KMS-11 (cell line): Measurements from ENCODE around the gene NUFIP1.

Experiments used
- H2AFZ ChIP-seq: fragments of 200-600 bp; sonication (generic); 2 replicates; pipeline ENCODE4 v1.6.1; 2016; ENCODE audit warnings: antibody characterized with exemption, mixed run types, low read depth
- H3K27ac ChIP-seq: fragments of 200-600 bp; sonication (generic); 2 replicates; pipeline ENCODE4 v1.6.1; 2016; ENCODE audit warnings: mild to moderate bottlenecking, mixed run types
- H3K27me3 ChIP-seq: fragments of 200-600 bp; sonication (generic); 2 replicates; pipeline ENCODE4 v1.6.1; 2017; ENCODE audit warnings: mild to moderate bottlenecking, low read depth, mixed run types, moderate library complexity; ENCODE audit not compliant: insufficient read depth
- H3K36me3 ChIP-seq: fragments of 200-600 bp; sonication (generic); 2 replicates; pipeline ENCODE4 v1.6.1; 2017; ENCODE audit warnings: mild to moderate bottlenecking, mixed run types; ENCODE audit not compliant: insufficient read depth
- H3K4me1 ChIP-seq: fragments of 200-600 bp; sonication (generic); 2 replicates; pipeline ENCODE4 v1.6.1; 2016; ENCODE audit warnings: mild to moderate bottlenecking, low read depth, mixed run types; ENCODE audit not compliant: poor library complexity, severe bottlenecking
- H3K4me2 ChIP-seq: fragments of 200-600 bp; sonication (generic); 2 replicates; pipeline ENCODE4 v1.7.0; 2016; ENCODE audit warnings: mild to moderate bottlenecking, mixed run types
- H3K4me3 ChIP-seq: fragments of 200-600 bp; sonication (generic); IDR thresholded peaks from 2 replicates; pipeline ENCODE4 v1.6.1; 2017; ENCODE audit warnings: low read depth, low read length, mixed read lengths; ENCODE audit not compliant: insufficient read depth
- H3K79me2 ChIP-seq: fragments of 200-600 bp; sonication (generic); 2 replicates; pipeline ENCODE4 v1.6.1; 2016; ENCODE audit warnings: low read depth, mixed run types; ENCODE audit not compliant: insufficient read depth
- H3K9ac ChIP-seq: fragments of 200-600 bp; sonication (generic); 2 replicates; pipeline ENCODE4 v1.6.1; 2016; ENCODE audit warnings: mild to moderate bottlenecking, mixed run types
- H4K20me1 ChIP-seq: fragments of 200-600 bp; sonication (generic); 2 replicates; pipeline ENCODE4 v1.6.1; 2016; ENCODE audit warnings: mild to moderate bottlenecking, mixed run types; ENCODE audit not compliant: insufficient read depth
- TF ChIP-seq, protein P1 (sequence below): fragments of 200-600 bp; sonication (generic); conservative IDR thresholded peaks from 2 replicates; pipeline ENCODE4 v1.6.1; 2017; ENCODE audit warnings: low read depth, mild to moderate bottlenecking, antibody characterized with exemption, low read length, moderate library complexity, mixed read lengths

Gene NUFIP1

DNA sequence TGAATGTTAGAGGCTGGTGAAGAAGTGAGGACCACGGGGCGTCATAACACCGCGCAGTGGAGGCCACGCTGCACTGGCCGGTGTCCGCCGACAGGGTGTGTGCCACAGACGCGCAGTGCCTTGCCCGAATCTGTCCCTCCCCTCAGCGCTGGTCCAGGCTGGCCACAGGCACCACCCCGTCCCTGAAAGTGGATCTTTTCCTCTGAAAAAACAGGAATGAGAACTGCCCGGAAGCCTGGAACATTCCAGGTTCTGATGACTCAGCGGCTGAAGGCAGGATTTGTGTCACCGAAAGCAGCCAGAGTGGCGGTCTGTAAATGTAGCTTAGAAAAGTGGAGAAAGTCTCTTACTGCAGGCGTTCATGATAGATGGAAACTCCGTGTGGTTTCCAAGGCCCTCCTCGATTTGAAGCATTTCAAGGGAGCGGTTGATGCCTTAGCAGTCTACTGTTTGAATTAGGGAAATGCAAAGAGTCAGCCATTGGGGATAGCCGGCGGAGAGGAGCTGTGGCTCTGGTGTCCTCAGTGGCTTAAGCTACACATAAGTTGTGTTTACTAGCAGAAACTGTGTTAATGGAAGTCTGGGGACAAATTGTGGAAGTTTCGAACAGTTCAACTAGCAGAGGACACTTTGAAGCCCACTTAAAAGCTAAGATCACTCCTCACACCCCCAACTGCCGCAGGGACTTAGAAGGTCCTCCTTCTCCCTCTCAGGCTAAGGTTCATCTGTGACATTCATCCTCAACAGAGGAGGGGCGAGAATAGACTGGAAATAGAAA, 70.8 kb downstream of the NUFIP1 start:
- Histone ChIP-seq H3K4me2 (peak overlapping the region; percentile 67), H3K9ac (peak overlapping the region; percentile 74), H3K4me3 (no peak overlapping the region), H2AFZ (peak overlapping the region; percentile 91), H3K4me1 (no peaks in the 10 kb centered on the region), H3K36me3 (no peaks in the 10 kb centered on the region), H3K27ac (peak overlapping the region; percentile 87), H3K27me3 (no peaks in the 10 kb centered on the region), H4K20me1 (no peaks in the 10 kb centered on the region), H3K79me2 (no peaks in the 10 kb centered on the region)
- TF ChIP-seq, protein P1, sequence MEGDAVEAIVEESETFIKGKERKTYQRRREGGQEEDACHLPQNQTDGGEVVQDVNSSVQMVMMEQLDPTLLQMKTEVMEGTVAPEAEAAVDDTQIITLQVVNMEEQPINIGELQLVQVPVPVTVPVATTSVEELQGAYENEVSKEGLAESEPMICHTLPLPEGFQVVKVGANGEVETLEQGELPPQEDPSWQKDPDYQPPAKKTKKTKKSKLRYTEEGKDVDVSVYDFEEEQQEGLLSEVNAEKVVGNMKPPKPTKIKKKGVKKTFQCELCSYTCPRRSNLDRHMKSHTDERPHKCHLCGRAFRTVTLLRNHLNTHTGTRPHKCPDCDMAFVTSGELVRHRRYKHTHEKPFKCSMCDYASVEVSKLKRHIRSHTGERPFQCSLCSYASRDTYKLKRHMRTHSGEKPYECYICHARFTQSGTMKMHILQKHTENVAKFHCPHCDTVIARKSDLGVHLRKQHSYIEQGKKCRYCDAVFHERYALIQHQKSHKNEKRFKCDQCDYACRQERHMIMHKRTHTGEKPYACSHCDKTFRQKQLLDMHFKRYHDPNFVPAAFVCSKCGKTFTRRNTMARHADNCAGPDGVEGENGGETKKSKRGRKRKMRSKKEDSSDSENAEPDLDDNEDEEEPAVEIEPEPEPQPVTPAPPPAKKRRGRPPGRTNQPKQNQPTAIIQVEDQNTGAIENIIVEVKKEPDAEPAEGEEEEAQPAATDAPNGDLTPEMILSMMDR, result peak; percentile 66

DNA sequence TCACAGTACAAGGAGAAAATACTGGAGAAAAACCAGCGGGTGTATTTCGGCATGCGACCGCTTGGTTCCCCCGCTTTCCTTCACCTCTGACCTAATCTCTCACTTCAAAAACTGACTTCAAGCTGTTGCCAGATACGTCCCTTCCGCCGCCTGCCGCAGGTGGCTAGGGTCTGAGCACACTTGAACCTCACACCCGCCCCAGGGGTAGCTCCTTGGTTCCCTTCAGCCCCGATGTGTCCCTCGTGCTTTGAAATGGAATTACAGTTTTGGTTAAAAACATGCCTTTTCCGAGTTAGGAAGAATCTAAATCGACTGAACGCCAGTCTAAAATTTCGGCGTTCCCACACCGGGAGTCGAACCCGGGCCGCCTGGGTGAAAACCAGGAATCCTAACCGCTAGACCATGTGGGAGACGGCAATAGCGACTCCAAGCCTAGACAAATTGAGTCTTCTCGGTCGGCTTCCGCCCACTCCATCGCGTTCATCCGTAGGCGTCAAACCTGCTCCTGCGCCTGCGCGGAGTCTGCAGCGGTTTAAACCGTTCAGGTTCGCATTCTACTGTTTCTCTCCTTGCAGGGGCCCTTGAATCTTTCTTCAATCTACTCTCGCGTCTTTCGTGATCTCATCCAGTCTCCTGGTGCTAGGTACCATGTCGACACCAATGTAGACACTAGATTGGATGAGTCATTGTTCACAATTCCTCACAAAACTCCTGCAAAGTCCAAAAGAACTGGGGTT, 71.5 kb downstream of the NUFIP1 start:
- Histone ChIP-seq H4K20me1 (no peaks in the 10 kb centered on the region), H3K4me2 (peak overlapping the region; percentile 23), H2AFZ (peak overlapping the region; percentile 91), H3K4me3 (no peak overlapping the region), H3K9ac (peak overlapping the region; percentile 74; the same call in 1 of the 2 replicates), H3K27me3 (no peaks in the 10 kb centered on the region), H3K27ac (peak overlapping the region; percentile 87), H3K4me1 (no peaks in the 10 kb centered on the region), H3K36me3 (no peaks in the 10 kb centered on the region), H3K79me2 (no peaks in the 10 kb centered on the region)
- TF ChIP-seq, protein P1, result peak; percentile 0; the same call in 1 of the 2 replicates

DNA sequence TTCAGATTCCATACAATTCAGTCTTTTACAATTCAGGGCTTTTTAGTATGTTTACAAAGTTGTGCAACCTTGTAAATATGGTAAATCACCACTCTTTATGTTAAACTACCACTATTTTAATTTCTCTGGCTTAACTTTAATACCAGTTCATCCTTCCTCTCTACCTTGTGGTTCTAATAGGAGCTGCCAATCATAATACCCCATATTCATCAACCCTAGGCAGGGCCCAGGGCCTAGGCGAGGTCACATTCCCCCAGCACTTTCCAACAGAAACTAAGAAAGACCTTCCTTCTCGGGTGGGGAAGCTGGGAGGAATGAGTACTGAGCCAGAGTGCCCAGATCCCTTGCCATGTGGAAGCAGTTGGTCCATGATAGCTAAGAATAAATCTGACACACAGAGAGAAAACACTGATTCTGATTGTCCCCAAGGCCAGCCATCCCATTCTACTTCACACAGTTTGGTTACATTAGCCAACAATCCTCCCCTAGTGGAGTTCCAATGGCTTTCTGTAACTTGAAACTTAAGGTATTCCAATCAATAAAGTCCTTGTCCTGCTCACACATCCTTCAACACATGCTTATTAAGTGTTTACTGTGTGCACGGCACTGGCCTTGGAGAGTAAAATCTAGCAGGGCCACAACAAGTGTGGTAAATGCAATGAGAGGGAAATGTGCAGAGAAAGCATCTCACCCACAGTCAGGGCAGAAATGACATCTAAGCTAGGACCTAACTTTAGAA, 76.8 kb downstream of the NUFIP1 start:
- no peaks in the 10 kb centered on the region for H3K4me1 ChIP-seq
- H4K20me1 ChIP-seq, result no peaks in the 10 kb centered on the region
- no peak overlapping the region for H3K27ac ChIP-seq
- H3K36me3 ChIP-seq, result no peaks in the 10 kb centered on the region
- no peak overlapping the region for H3K4me3 ChIP-seq
- no peak overlapping the region for H2AFZ ChIP-seq
- no peak overlapping the region for H3K9ac ChIP-seq
- TF ChIP-seq, protein P1, result no peak
- no peaks in the 10 kb centered on the region for H3K27me3 ChIP-seq
- H3K79me2 ChIP-seq, result no peaks in the 10 kb centered on the region
- no peak overlapping the region for H3K4me2 ChIP-seq

DNA sequence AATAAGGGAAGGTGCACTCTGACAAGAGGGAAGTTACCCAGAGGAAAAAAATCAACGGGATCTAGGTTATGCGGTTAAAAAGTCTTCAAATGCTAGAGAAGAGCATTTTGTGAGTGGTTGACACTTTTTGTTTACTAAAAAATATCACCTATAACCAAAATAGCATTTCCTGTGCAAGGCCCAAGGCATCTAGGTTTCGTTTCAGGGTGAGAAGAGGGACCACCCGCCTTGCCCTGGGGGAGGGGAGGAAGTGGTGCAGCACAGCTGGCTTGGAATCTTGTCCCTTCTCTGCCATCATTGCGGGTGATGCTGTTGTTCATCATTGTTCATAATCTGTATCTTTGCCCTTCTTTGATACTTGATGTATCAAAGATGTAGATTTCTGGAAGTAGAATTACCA, 80.6 kb downstream of the NUFIP1 start:
- no peaks in the 10 kb centered on the region for H3K4me1 ChIP-seq
- H3K4me3 ChIP-seq, result no peak overlapping the region
- no peaks in the 10 kb centered on the region for H3K36me3 ChIP-seq
- TF ChIP-seq, protein P1, result no peak
- H3K79me2 ChIP-seq, result no peaks in the 10 kb centered on the region
- no peak overlapping the region for H3K27ac ChIP-seq
- H3K4me2 ChIP-seq, result no peak overlapping the region
- H4K20me1 ChIP-seq, result no peaks in the 10 kb centered on the region
- H2AFZ ChIP-seq, result no peak overlapping the region
- no peak overlapping the region for H3K9ac ChIP-seq
- H3K27me3 ChIP-seq, result no peaks in the 10 kb centered on the region
